ENCODE data around the gene NLGN1. TPM values are rescaled to one million over a fixed set of nuclear protein-coding genes. Genes with fewer than 3 reads are reported as not detected.

Gene NLGN1
- total RNA-seq, 2 donors from 2014 or later, result 0.67 to 1.3 TPM

GRCh38 chr3:173635826-173636225 is 238.3 kb downstream of the NLGN1 start:
- H3K27me3 ChIP-seq, result no peaks in the 10 kb centered on the region
- H3K9ac ChIP-seq (ENCODE audit: low read depth in 2 of 2, low read length in 2 of 2), result no peak overlapping the region
- no peaks in the 10 kb centered on the region for H3K4me1 ChIP-seq
- intact Hi-C loops (cut with DNase I), result no loop called here
- H3K36me3 ChIP-seq, result no peaks in the 10 kb centered on the region
- no peak overlapping the region for H3K27ac ChIP-seq
- no peak for TF ChIP-seq CTCF (IDR thresholded peaks at IDR 0.05)
- H3K4me3 ChIP-seq, result no peak overlapping the region
- no peaks in the 10 kb centered on the region for H3K9me3 ChIP-seq
- no peak for DNase-seq

GRCh38 chr3:173639098-173639497 is 241.6 kb downstream of the NLGN1 start:
- no peaks in the 10 kb centered on the region for H3K9me3 ChIP-seq
- H3K4me1 ChIP-seq, result no peaks in the 10 kb centered on the region
- H3K27ac ChIP-seq, result no peak overlapping the region
- H3K9ac ChIP-seq (ENCODE audit: low read depth in 2 of 2, low read length in 2 of 2), result no peak overlapping the region
- no peak overlapping the region for H3K4me3 ChIP-seq
- no peak for TF ChIP-seq CTCF (IDR thresholded peaks at IDR 0.05)
- DNase-seq, result no peak
- H3K36me3 ChIP-seq, result no peaks in the 10 kb centered on the region
- no peaks in the 10 kb centered on the region for H3K27me3 ChIP-seq
- intact Hi-C loops (cut with DNase I), result no loop called here

GRCh38 chr3:173641696-173642095 is 244.2 kb downstream of the NLGN1 start:
- Histone ChIP-seq H3K36me3 (no peaks in the 10 kb centered on the region), H3K27me3 (no peaks in the 10 kb centered on the region), H3K9ac (ENCODE audit: low read depth in 2 of 2, low read length in 2 of 2) (no peak overlapping the region), H3K27ac (no peak overlapping the region), H3K9me3 (no peaks in the 10 kb centered on the region), H3K4me3 (no peak overlapping the region), H3K4me1 (no peaks in the 10 kb centered on the region)
- TF ChIP-seq CTCF (IDR thresholded peaks at IDR 0.05), result no peak
- DNase-seq, result no peak
- intact Hi-C loops (cut with DNase I), result no loop called here

GRCh38 chr3:173644086-173645082 is 246.8 kb downstream of the NLGN1 start:
- intact Hi-C loops (cut with DNase I), result no loop called here
- H3K27ac ChIP-seq, result no peak overlapping the region
- H3K4me3 ChIP-seq, result no peak overlapping the region
- no peaks in the 10 kb centered on the region for H3K9me3 ChIP-seq
- H3K9ac ChIP-seq (ENCODE audit: low read depth in 2 of 2, low read length in 2 of 2), result no peak overlapping the region
- H3K4me1 ChIP-seq, result no peaks in the 10 kb centered on the region
- DNase-seq, result no peak
- H3K27me3 ChIP-seq, result no peaks in the 10 kb centered on the region
- no peak for TF ChIP-seq CTCF (IDR thresholded peaks at IDR 0.05)
- H3K36me3 ChIP-seq, result no peaks in the 10 kb centered on the region

GRCh38 chr3:173650596-173650995 is 253.1 kb downstream of the NLGN1 start:
- no peaks in the 10 kb centered on the region for H3K9me3 ChIP-seq
- H3K36me3 ChIP-seq, result no peaks in the 10 kb centered on the region
- no peak overlapping the region for H3K9ac ChIP-seq (ENCODE audit: low read depth in 2 of 2, low read length in 2 of 2)
- no peak for DNase-seq
- H3K4me1 ChIP-seq, result no peaks in the 10 kb centered on the region
- no peak overlapping the region for H3K27ac ChIP-seq
- no peaks in the 10 kb centered on the region for H3K27me3 ChIP-seq
- no peak overlapping the region for H3K4me3 ChIP-seq
- no peak for TF ChIP-seq CTCF (IDR thresholded peaks at IDR 0.05)
- intact Hi-C loops (cut with DNase I), result no loop called here
